Sciatic nerve (tissue), 2 donors: ENCODE measurements around the gene COL13A1. TPM values are rescaled to one million over a fixed set of nuclear protein-coding genes. Genes with fewer than 3 reads are reported as not detected.

ENCODE experiments used
- ATAC-seq: fragments of 200-7000 bp; cut with Tn5 transposase; one replicate; pipeline ENCODE4 v1.9.1; 2020; ENCODE audit warnings: mild to moderate bottlenecking, moderate library complexity
- DNase-seq: peaks from one replicate; pipeline ENCODE4 v3.0.0-alpha.2; 2020; ENCODE audit warnings: low spot score
- intact Hi-C: fragments of 100-400 bp; cut with DNase I; formaldehyde crosslinking; loops from one replicate; pipeline ENCODE4 v1.14.2; 2022
- total RNA-seq: library from RNA; stranded (reverse); fragmentation: NEBNext Ultra II Directional; extraction: Animal tissue kit (Norgen Biotek cat#: 25700); gene quantifications from one replicate; pipeline ENCODE4 v1.2.1, GENCODE V29; 2021
- donor health status: DM: no; HTN: no; CAD: no.
- donor health status: DM: no; HTN: no; CAD: no.

Gene COL13A1
- total RNA-seq, 1 donor from 2014 or later, result 1.0 TPM

- no peak for DNase-seq
- intact Hi-C loops, result no loop called here
Measured at GRCh38 chr10:69815104-69815503, 13.4 kb downstream of the COL13A1 start.

GRCh38 chr10:69816521-69816920 lies 14.8 kb downstream of the COL13A1 start:
- no peak for DNase-seq
- intact Hi-C loops, result no loop called here
- no peak for ATAC-seq

More at GRCh38 chr10:69815104-69815503, 13.4 kb downstream of the COL13A1 start:
- ATAC-seq, result no peak

- no peak for ATAC-seq
- intact Hi-C loops, result no loop called here
- DNase-seq, result no peak
Measured at GRCh38 chr10:69817078-69817581, 15.4 kb downstream of the COL13A1 start.

DNA sequence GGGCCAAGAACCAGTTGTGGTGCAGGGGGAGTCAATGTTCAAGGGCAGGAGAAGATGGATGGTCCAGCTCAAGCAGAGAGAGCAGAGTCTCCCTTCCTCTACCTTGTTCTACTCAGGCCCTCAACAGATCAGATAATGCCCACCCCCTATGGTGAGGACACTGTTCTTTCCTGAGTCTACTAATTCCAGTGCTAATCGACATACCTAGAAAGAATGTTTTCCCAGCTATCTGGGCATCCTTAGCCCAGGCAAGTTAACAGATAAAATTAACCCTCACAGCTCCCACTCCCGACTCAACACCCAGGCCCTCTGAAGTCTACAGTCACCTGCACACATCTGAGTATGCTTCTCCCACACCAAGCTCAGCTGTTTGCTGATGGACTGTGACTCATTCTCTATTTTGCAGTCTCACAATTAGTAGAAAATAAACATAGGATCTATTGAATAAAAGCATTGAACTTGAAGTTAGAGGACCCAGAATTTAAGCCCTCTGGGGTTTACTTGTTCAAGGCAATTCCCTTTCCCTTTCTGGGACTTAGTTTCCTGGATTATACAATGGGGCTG lies 17.1 kb downstream of the COL13A1 start:
- DNase-seq (no peak), ATAC-seq (no peak)
- intact Hi-C loops, result no loop called here

GRCh38 chr10:69819716-69820506 lies 18.2 kb downstream of the COL13A1 start:
- intact Hi-C loops, result no loop called here

DNA sequence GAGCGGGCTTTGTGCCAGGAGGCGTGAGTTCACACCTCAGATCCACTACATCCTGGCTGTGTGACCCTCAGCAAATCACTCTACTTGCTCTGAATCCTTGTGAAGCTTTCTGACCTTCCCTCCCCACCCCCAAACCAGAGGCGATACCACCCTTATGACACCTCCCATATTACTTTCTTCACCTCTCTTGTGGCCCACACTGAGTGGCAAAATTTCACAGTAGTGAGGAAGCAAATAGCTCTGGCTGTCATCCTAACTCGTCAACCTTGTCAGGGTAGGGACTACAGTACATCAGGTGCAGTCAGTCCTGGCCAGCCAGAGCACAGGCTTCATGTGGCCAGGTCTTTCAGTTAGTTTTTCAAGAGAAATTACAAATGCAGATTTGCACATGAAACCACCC lies 19.1 kb downstream of the COL13A1 start:
- ATAC-seq (no peak), DNase-seq (no peak)
- intact Hi-C loops, result no loop called here

More at GRCh38 chr10:69819716-69820506, 18.2 kb downstream of the COL13A1 start:
- ATAC-seq (no peak), DNase-seq (no peak)

- no peak for ATAC-seq
- no peak for DNase-seq
- intact Hi-C loops, result no loop called here
Measured at GRCh38 chr10:69825604-69826003, 23.9 kb downstream of the COL13A1 start.

DNA sequence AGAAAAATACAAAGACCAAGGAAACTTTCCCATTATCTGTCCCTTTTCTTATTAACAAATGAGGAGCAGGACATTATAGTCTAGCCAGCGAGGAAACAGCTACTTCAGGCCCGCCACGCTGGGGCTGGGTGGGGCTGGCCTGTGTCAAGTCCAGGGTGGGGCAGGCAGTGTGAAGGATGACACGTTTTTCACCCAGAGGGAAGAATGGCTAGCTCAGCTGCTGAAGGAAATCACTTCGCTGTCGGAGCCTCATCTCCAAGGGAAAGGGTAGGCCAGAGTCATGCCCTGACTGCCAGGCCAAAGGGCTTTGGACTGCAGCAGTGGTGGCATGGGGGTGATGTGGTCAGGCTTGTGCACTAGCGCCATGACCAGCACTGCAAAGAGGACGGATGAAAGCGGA lies 24.4 kb downstream of the COL13A1 start:
- intact Hi-C loops, result no loop called here
- no peak for ATAC-seq
- no peak for DNase-seq

GRCh38 chr10:69826789-69827554 lies 25.3 kb downstream of the COL13A1 start:
- no peak for DNase-seq
- no peak for ATAC-seq
- intact Hi-C loops, result no loop called here

GRCh38 chr10:69828144-69828870 lies 26.6 kb downstream of the COL13A1 start:
- intact Hi-C loops, result no loop called here
- no peak for ATAC-seq
- no peak for DNase-seq

DNA sequence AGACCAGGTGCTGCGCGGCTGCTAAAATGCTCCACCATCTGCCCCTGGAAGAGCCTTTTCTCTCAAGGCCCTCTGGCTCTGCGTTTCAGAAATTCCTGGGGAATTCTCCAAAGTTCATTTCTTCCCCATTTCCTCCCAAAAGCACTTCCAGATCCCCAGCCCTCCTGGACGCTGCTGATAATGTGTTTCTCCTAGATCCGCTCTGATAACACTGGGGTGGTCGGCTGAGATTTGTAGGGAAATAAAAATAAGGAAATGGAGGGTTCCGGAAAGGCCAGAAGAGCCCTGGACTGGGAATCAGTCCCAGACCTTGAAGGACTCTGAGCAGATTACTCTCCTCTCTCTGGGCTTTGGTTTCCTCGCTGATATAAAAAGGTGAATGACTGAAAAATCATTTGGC lies 28.1 kb downstream of the COL13A1 start:
- intact Hi-C loops, result no loop called here
- DNase-seq (no peak), ATAC-seq (no peak)

GRCh38 chr10:69831231-69831855 lies 29.6 kb downstream of the COL13A1 start:
- ATAC-seq (no peak), DNase-seq (no peak)
- intact Hi-C loops, result no loop called here

DNA sequence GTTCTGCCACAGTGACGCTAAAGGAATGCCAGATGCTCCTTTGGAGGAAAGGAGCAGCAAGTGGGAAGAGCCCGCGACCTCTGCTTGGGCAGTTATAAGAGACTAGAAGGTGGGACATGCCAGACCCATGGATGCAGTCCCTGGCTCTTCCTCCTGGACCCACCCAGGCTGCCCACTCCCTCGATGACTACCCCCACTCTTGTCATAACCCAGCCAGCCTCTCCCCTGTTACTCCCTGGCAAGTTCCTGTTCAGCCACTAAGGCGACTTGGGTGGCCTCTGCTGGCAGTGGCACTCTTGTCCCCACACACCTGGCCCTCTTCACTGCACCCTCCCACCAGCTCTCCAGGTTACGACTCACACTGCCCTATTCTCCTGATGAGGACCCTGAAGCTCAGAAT lies 33.5 kb downstream of the COL13A1 start:
- intact Hi-C loops, result no loop called here
- ATAC-seq (no peak), DNase-seq (no peak)

DNA sequence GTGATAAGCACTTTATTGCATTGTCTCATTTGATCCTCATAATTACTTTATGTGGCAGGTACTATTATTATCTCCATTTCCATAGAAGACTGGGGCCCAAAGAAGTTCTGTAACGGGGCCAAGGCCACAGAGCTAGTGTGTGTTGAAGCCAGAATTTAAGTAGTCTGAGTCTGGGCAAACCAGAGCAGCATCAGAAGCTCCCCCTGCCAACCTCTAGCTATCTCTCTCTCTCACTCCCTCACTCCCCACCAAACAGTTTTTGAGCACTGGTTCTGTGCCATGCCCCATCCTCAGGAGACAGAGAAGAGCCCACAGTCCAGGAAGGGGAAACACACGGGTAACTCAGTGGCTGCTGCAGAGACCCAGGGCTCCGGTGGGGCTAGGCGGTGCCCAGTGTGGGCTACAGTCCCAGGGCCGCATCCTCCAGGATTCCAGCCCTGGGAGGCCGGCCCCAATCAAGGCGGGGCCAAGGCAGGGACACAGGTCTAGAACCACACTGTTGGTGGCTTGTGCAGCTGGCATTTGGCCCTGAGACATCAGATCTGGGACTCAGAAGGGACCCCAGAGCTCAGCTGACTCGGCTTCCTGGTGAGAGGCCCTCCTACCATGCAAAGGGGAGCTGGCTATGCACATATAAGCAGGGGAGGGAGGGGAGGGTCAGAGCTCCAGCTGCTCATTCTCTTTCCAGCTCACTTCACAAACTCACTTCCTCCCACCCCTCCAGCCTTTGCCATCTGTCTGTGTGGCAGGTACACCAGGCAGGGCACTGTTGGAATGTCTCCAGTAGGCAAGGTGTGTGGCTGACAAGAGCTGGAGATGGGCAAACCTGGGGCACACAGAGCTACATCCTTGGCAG lies 34.4 kb downstream of the COL13A1 start:
- no peak for ATAC-seq
- intact Hi-C loops, result no loop called here
- DNase-seq, result no peak

DNA sequence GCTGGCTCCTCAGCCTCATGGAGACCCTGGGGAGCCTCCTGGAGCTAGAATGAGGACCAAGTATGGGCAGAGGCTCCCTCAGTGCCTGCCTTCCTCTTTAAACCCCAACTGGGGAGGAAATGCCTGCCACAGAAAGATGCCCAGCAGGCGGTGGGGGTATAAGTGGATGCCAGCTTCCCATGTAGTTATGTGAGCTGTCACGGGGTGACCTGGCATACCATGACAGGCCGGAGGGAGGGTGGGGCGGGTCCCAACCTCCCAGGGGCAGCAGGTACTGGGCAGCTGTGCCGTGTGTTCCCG lies 35.0 kb downstream of the COL13A1 start:
- no peak for DNase-seq
- no peak for ATAC-seq
- intact Hi-C loops, result no loop called here

GRCh38 chr10:69837261-69837660 lies 35.6 kb downstream of the COL13A1 start:
- no peak for ATAC-seq
- no peak for DNase-seq
- intact Hi-C loops, result no loop called here

GRCh38 chr10:69838418-69838817 lies 36.7 kb downstream of the COL13A1 start:
- intact Hi-C loops, result no loop called here
- DNase-seq (no peak), ATAC-seq (no peak)

- intact Hi-C loops, result no loop called here
- DNase-seq (no peak), ATAC-seq (no peak)
Measured at GRCh38 chr10:69838853-69839252, 37.1 kb downstream of the COL13A1 start.
